HTERT RPE-1 (cell line): ENCODE results near the gene ZBTB16.

Experiments used
- in situ Hi-C: fragments of 300-500 bp; cut with MboI; formaldehyde crosslinking; loops from 4 replicates; pipeline ENCODE4 v1.14.3; 2020; ENCODE audit warnings: low sequenced_read_pairs

ZBTB16 gene

GRCh38 chr11:114063149-114063828 is 3.8 kb downstream of the ZBTB16 start:
- in situ Hi-C loops = no loop called here

DNA sequence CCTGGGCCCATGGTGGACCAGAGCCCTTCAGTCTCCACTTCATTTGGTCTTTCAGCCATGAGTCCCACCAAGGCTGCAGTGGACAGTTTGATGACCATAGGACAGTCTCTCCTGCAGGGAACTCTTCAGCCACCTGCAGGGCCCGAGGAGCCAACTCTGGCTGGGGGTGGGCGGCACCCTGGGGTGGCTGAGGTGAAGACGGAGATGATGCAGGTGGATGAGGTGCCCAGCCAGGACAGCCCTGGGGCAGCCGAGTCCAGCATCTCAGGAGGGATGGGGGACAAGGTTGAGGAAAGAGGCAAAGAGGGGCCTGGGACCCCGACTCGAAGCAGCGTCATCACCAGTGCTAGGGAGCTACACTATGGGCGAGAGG is 4.3 kb downstream of the ZBTB16 start:
- in situ Hi-C loops = no loop called here

DNA sequence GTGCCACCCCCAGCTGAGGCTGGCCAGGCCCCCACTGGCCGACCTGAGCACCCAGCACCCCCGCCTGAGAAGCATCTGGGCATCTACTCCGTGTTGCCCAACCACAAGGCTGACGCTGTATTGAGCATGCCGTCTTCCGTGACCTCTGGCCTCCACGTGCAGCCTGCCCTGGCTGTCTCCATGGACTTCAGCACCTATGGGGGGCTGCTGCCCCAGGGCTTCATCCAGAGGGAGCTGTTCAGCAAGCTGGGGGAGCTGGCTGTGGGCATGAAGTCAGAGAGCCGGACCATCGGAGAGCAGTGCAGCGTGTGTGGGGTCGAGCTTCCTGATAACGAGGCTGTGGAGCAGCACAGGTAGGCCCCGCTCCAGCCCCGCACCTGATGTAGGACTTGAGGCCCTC is 4.7 kb downstream of the ZBTB16 start:
- in situ Hi-C loops = no loop called here

- in situ Hi-C loops = no loop called here
Measured at GRCh38 chr11:114065094-114065493, 5.6 kb downstream of the ZBTB16 start.

DNA sequence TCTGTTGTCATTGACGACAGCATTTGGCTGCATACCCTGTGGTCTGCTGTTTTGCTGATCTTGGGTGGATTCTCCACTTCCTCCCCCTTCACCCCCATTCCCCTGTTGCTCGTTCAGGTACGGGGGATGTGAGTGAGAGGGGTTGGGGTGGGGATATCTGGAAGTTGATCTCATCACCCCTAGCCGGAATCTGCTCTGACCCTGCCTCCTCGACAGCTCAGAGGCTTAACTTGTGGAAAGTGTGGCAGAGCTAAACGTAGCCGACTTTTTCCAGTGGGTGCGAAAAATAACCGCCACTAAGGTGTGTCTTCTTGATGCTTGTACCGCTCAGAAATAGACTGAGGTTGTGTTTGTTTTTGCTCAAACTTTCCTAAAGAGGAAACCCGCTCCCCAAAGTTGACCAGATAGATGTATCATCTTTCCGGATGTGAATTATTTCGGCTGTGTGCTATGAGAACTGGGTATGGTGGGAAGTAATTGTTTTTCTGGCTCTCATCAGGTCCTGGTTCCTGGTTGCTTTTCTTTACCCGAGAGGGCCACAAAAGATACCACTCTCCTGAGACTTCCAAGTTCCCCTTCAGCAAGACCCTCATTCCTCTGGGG is 6.6 kb downstream of the ZBTB16 start:
- in situ Hi-C loops = no loop called here

- in situ Hi-C loops = no loop called here
Measured at GRCh38 chr11:114068327-114068726, 8.8 kb downstream of the ZBTB16 start.

GRCh38 chr11:114070464-114071139 is 11.1 kb downstream of the ZBTB16 start:
- in situ Hi-C loops = no loop called here

DNA sequence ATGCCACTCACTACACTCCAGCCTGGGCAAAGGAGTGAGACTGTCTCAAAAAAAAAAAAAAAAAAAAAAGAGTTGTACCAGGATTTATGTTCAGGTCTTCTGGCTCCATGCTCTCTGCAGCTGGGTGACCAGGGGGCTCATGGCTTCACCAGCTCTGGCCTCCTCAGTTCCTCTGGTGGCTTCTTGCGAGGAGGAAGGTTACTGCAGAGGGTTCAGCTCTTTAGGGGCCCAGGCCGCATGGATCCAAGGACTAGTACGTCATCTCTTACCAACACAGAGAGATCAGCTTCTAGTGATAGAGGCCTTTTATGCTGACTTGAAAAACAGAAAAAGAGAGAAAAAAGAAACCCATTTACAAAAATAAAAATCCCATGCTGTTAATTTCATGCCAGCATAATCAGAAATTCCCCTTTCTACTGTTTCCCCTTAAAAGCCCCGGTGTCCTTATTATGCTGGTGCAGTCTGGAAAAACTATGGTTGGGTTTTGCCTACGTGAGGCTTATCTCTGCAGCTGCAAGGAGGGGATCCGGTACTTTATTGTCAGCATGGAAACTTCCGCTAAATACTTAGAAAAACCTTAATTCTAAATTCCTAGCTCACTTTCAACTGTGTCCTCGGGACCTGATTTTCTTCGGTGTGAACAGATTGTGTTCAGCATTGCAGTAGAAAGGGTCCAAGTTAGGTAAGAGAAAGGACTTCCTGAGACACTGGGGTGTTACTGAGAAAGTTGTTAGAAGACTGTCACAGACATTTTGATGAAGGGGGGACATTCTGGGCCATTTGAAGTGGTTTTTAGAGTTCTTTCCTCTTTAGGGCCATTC is 13.7 kb downstream of the ZBTB16 start:
- in situ Hi-C loops = no loop called here

GRCh38 chr11:114073828-114074381 is 14.4 kb downstream of the ZBTB16 start:
- in situ Hi-C loops = no loop called here

- in situ Hi-C loops = no loop called here
Measured at GRCh38 chr11:114074546-114075343, 15.2 kb downstream of the ZBTB16 start.

- in situ Hi-C loops = no loop called here
Measured at GRCh38 chr11:114075344-114075610, 15.8 kb downstream of the ZBTB16 start.

GRCh38 chr11:114075891-114076441 is 16.5 kb downstream of the ZBTB16 start:
- in situ Hi-C loops = no loop called here

GRCh38 chr11:114076921-114077331 is 17.4 kb downstream of the ZBTB16 start:
- in situ Hi-C loops = no loop called here

- in situ Hi-C loops = no loop called here
Measured at GRCh38 chr11:114077482-114078305, 18.2 kb downstream of the ZBTB16 start.

- in situ Hi-C loops = no loop called here
Measured at GRCh38 chr11:114078423-114078822, 18.9 kb downstream of the ZBTB16 start.

GRCh38 chr11:114079511-114080065 is 20.1 kb downstream of the ZBTB16 start:
- in situ Hi-C loops = no loop called here

GRCh38 chr11:114080219-114080618 is 20.7 kb downstream of the ZBTB16 start:
- in situ Hi-C loops = no loop called here

GRCh38 chr11:114080769-114081168 is 21.3 kb downstream of the ZBTB16 start:
- in situ Hi-C loops = no loop called here
